Measurements from ENCODE around the gene BMP2K.
A peak's percentile ranks its signal among the peaks of the same experiment; 100 is the strongest.
"Not testable (repeated sequence)": the region's sequence is repeated elsewhere in the genome, so short reads cannot be mapped to it uniquely, and the experiment has no call there.

The BMP2K gene

GRCh38 chr4:78784236-78784865 is 8.2 kb downstream of the BMP2K start:
- H3K9me3 ChIP-seq (ENCODE audit: control extremely low read depth in 1 of 5, control insufficient read depth in 4 of 5, insufficient read depth in 2 of 5, low read depth in 1 of 5, low read length in 4 of 5): no peaks in the 10 kb centered on the region
- no peaks in the 10 kb centered on the region for H3K27me3 ChIP-seq (replicated peaks in 2 of 5; ENCODE audit: control insufficient read depth in 4 of 5, insufficient read depth in 5 of 5, low read length in 4 of 5)
- WGBS (ENCODE audit: insufficient coverage): no CpG with 5 or more reads among the region's 4 CpGs
- peak overlapping the region in 2 of 7 experiments; percentile 45 to 48 for H3K4me3 ChIP-seq (ENCODE audit: control insufficient read depth in 1 of 7, extremely low read depth in 1 of 7, insufficient read depth in 4 of 7, low read depth in 2 of 7, low read length in 6 of 7)
- POLR2A ChIA-PET: no interaction called here
- peak; percentile 24 to 74 (median 58) for DNase-seq
- peaks cover 31 to 64% (median 38%) of the 10 kb centered on the region in 4 experiments for H3K4me1 ChIP-seq (ENCODE audit: control extremely low read depth in 1 of 4, control insufficient read depth in 4 of 4, insufficient read depth in 4 of 4, low read length in 3 of 4)
- CTCF ChIA-PET: interaction anchor here (1.0 to 1.3 kb wide), 4 partner anchors 17 to 140 kb away, joined by 3 to 5 read pairs (median 4); no protein-coding TSS in a partner anchor
- H3K27ac ChIP-seq (ENCODE audit: insufficient read depth in 1 of 2, low read depth in 1 of 2, low read length in 2 of 2, poor library complexity in 1 of 2, severe bottlenecking in 2 of 2): peak overlapping the region in 1 of 2 experiments; percentile 35
- H3K36me3 ChIP-seq (ENCODE audit: control insufficient read depth in 4 of 4, insufficient read depth in 4 of 4, low read length in 3 of 4): peaks cover 0 to 12% (median 4%) of the 10 kb centered on the region in 4 experiments

- Histone ChIP-seq H3K36me3 (ENCODE audit: control insufficient read depth in 4 of 4, insufficient read depth in 4 of 4, low read length in 3 of 4) (peaks cover 0 to 12% (median 6%) of the 10 kb centered on the region in 4 experiments), H3K27me3 (replicated peaks in 2 of 5; ENCODE audit: control insufficient read depth in 4 of 5, insufficient read depth in 5 of 5, low read length in 4 of 5) (no peaks in the 10 kb centered on the region), H3K4me3 (ENCODE audit: control insufficient read depth in 1 of 7, extremely low read depth in 1 of 7, insufficient read depth in 4 of 7, low read depth in 2 of 7, low read length in 6 of 7) (no peak overlapping the region), H3K27ac (ENCODE audit: insufficient read depth in 1 of 2, low read depth in 1 of 2, low read length in 2 of 2, poor library complexity in 1 of 2, severe bottlenecking in 2 of 2) (no peak overlapping the region), H3K4me1 (ENCODE audit: control extremely low read depth in 1 of 4, control insufficient read depth in 4 of 4, insufficient read depth in 4 of 4, low read length in 3 of 4) (peaks cover 7 to 43% (median 19%) of the 10 kb centered on the region in 4 experiments), H3K9me3 (ENCODE audit: control extremely low read depth in 1 of 5, control insufficient read depth in 4 of 5, insufficient read depth in 2 of 5, low read depth in 1 of 5, low read length in 4 of 5) (no peaks in the 10 kb centered on the region)
- CTCF ChIA-PET: interaction anchor here (1.0 to 1.3 kb wide), 4 partner anchors 10 to 176 kb away, joined by 3 read pairs; no protein-coding TSS in a partner anchor
- WGBS (ENCODE audit: insufficient coverage): 92% methylated on average over 1 of the region's 2 CpGs
- no peak for DNase-seq
- POLR2A ChIA-PET: interaction anchor here (0.6 to 0.7 kb wide), 2 partner anchors 55 to 1060 kb away, joined by 3 to 5 read pairs; no protein-coding TSS in a partner anchor
Measured at GRCh38 chr4:78787392-78788006, 11.3 kb downstream of the BMP2K start.

- DNase-seq: no peak
- ChIA-PET POLR2A (interaction anchor here (0.7 kb wide), 1 partner anchor 1060 kb away, joined by 3 read pairs; no protein-coding TSS in a partner anchor), CTCF (interaction anchor here (0.8 to 1.9 kb wide), 5 partner anchors 11 to 143 kb away, joined by 3 to 7 read pairs (median 3); no protein-coding TSS in a partner anchor)
- H3K4me1 ChIP-seq (ENCODE audit: control extremely low read depth in 1 of 4, control insufficient read depth in 4 of 4, insufficient read depth in 4 of 4, low read length in 3 of 4): peaks cover 7 to 40% (median 15%) of the 10 kb centered on the region in 4 experiments
- no peak overlapping the region for H3K4me3 ChIP-seq (ENCODE audit: control insufficient read depth in 1 of 7, extremely low read depth in 1 of 7, insufficient read depth in 4 of 7, low read depth in 2 of 7, low read length in 6 of 7)
- H3K36me3 ChIP-seq (ENCODE audit: control insufficient read depth in 4 of 4, insufficient read depth in 4 of 4, low read length in 3 of 4): peaks cover 0 to 12% (median 6%) of the 10 kb centered on the region in 4 experiments
- H3K9me3 ChIP-seq (ENCODE audit: control extremely low read depth in 1 of 5, control insufficient read depth in 4 of 5, insufficient read depth in 2 of 5, low read depth in 1 of 5, low read length in 4 of 5): no peaks in the 10 kb centered on the region
- WGBS (ENCODE audit: insufficient coverage): no CpG with 5 or more reads among the region's 3 CpGs
- peak overlapping the region in 1 of 2 experiments; percentile 20 for H3K27ac ChIP-seq (ENCODE audit: insufficient read depth in 1 of 2, low read depth in 1 of 2, low read length in 2 of 2, poor library complexity in 1 of 2, severe bottlenecking in 2 of 2)
- H3K27me3 ChIP-seq (replicated peaks in 2 of 5; ENCODE audit: control insufficient read depth in 4 of 5, insufficient read depth in 5 of 5, low read length in 4 of 5): no peaks in the 10 kb centered on the region
Measured at GRCh38 chr4:78788007-78788889, 12.1 kb downstream of the BMP2K start.

- WGBS (ENCODE audit: insufficient coverage): no CpG with 5 or more reads among the region's 5 CpGs
- H3K27me3 ChIP-seq (replicated peaks in 2 of 5; ENCODE audit: control insufficient read depth in 4 of 5, insufficient read depth in 5 of 5, low read length in 4 of 5); DNase-seq; CTCF ChIA-PET; H3K27ac ChIP-seq (ENCODE audit: insufficient read depth in 1 of 2, low read depth in 1 of 2, low read length in 2 of 2, poor library complexity in 1 of 2, severe bottlenecking in 2 of 2); POLR2A ChIA-PET; H3K36me3 ChIP-seq (ENCODE audit: control insufficient read depth in 4 of 4, insufficient read depth in 4 of 4, low read length in 3 of 4); H3K9me3 ChIP-seq (ENCODE audit: control extremely low read depth in 1 of 5, control insufficient read depth in 4 of 5, insufficient read depth in 2 of 5, low read depth in 1 of 5, low read length in 4 of 5); H3K4me3 ChIP-seq (ENCODE audit: control insufficient read depth in 1 of 7, extremely low read depth in 1 of 7, insufficient read depth in 4 of 7, low read depth in 2 of 7, low read length in 6 of 7): not testable (repeated sequence)
- peaks cover 2 to 16% (median 5%) of the 10 kb centered on the region in 4 experiments for H3K4me1 ChIP-seq (ENCODE audit: control extremely low read depth in 1 of 4, control insufficient read depth in 4 of 4, insufficient read depth in 4 of 4, low read length in 3 of 4)
Measured at GRCh38 chr4:78795594-78796416, 19.7 kb downstream of the BMP2K start.

- H3K4me1 ChIP-seq (ENCODE audit: control extremely low read depth in 1 of 4, control insufficient read depth in 4 of 4, insufficient read depth in 4 of 4, low read length in 3 of 4): peaks cover 2 to 11% (median 5%) of the 10 kb centered on the region in 4 experiments
- POLR2A ChIA-PET: interaction anchor here (0.9 kb wide), 1 partner anchor 20 kb away, joined by 3 read pairs; the partner anchor contains the start of gene BMP2K
- 18% methylated on average over 2 of the region's 2 CpGs for WGBS (ENCODE audit: insufficient coverage)
Measured at GRCh38 chr4:78796526-78796925, 20.4 kb downstream of the BMP2K start.

GRCh38 chr4:78797777-78798284 is 21.7 kb downstream of the BMP2K start:
- H3K4me3 ChIP-seq (ENCODE audit: control insufficient read depth in 1 of 7, extremely low read depth in 1 of 7, insufficient read depth in 4 of 7, low read depth in 2 of 7, low read length in 6 of 7): no peak overlapping the region
- H3K36me3 ChIP-seq (ENCODE audit: control insufficient read depth in 4 of 4, insufficient read depth in 4 of 4, low read length in 3 of 4): peaks cover 2 to 6% (median 3%) of the 10 kb centered on the region in 4 experiments
- CTCF ChIA-PET: interaction anchor here (1.6 kb wide), 1 partner anchor 15 kb away, joined by 3 read pairs; no protein-coding TSS in a partner anchor
- WGBS (ENCODE audit: insufficient coverage): 90% methylated on average over 3 of the region's 4 CpGs
- POLR2A ChIA-PET: no interaction called here
- H3K27me3 ChIP-seq (replicated peaks in 2 of 5; ENCODE audit: control insufficient read depth in 4 of 5, insufficient read depth in 5 of 5, low read length in 4 of 5): no peaks in the 10 kb centered on the region
- H3K27ac ChIP-seq (ENCODE audit: insufficient read depth in 1 of 2, low read depth in 1 of 2, low read length in 2 of 2, poor library complexity in 1 of 2, severe bottlenecking in 2 of 2): no peak overlapping the region
- peaks cover 2 to 5% (median 3%) of the 10 kb centered on the region in 4 experiments for H3K4me1 ChIP-seq (ENCODE audit: control extremely low read depth in 1 of 4, control insufficient read depth in 4 of 4, insufficient read depth in 4 of 4, low read length in 3 of 4)
- peaks cover 0 to 5% (median 0%) of the 10 kb centered on the region in 5 experiments for H3K9me3 ChIP-seq (ENCODE audit: control extremely low read depth in 1 of 5, control insufficient read depth in 4 of 5, insufficient read depth in 2 of 5, low read depth in 1 of 5, low read length in 4 of 5)
- DNase-seq: no peak

More at GRCh38 chr4:78796526-78796925, 20.4 kb downstream of the BMP2K start:
- CTCF ChIA-PET: no interaction called here
- Histone ChIP-seq H3K9me3 (ENCODE audit: control extremely low read depth in 1 of 5, control insufficient read depth in 4 of 5, insufficient read depth in 2 of 5, low read depth in 1 of 5, low read length in 4 of 5) (no peaks in the 10 kb centered on the region), H3K27me3 (replicated peaks in 2 of 5; ENCODE audit: control insufficient read depth in 4 of 5, insufficient read depth in 5 of 5, low read length in 4 of 5) (no peaks in the 10 kb centered on the region), H3K27ac (ENCODE audit: insufficient read depth in 1 of 2, low read depth in 1 of 2, low read length in 2 of 2, poor library complexity in 1 of 2, severe bottlenecking in 2 of 2) (no peak overlapping the region), H3K4me3 (ENCODE audit: control insufficient read depth in 1 of 7, extremely low read depth in 1 of 7, insufficient read depth in 4 of 7, low read depth in 2 of 7, low read length in 6 of 7) (no peak overlapping the region), H3K36me3 (ENCODE audit: control insufficient read depth in 4 of 4, insufficient read depth in 4 of 4, low read length in 3 of 4) (peaks cover 0 to 6% (median 3%) of the 10 kb centered on the region in 4 experiments)
- DNase-seq: peak in 2 of 3 donors; percentile 34 to 54
